Mesenchymal stem cell (in vitro differentiated cells and primary cell): ENCODE data around the gene BRD7.

Source experiments
- DNase-seq: peaks from one replicate; pipeline ENCODE4 v3.0.0-alpha.2; 2013
- H2AFZ ChIP-seq: one replicate; pipeline ENCODE4 v1.6.1; 2013; ENCODE audit warnings: low read depth, mild to moderate bottlenecking, control low read depth, inconsistent platforms, low read length, moderate library complexity
- H2AK5ac ChIP-seq: 2 replicates; pipeline ENCODE4 v1.6.1; 2013; ENCODE audit warnings: low read length, moderate library complexity, mild to moderate bottlenecking, inconsistent platforms; ENCODE audit not compliant: severe bottlenecking
- H2BK120ac ChIP-seq: one replicate; pipeline ENCODE4 v1.6.1; 2013; ENCODE audit warnings: low read depth, mild to moderate bottlenecking, inconsistent platforms, low read length, moderate library complexity
- H2BK12ac ChIP-seq, 2 experiments: one replicate each; pipeline ENCODE4 v1.6.1; 2013; ENCODE audit warnings: inconsistent platforms in 2 of 2, low read length in 2 of 2, mild to moderate bottlenecking in 2 of 2, moderate library complexity in 2 of 2, control low read depth in 1 of 2
- H2BK15ac ChIP-seq: one replicate; pipeline ENCODE4 v1.6.1; 2013; ENCODE audit warnings: mild to moderate bottlenecking, low read depth, inconsistent platforms; ENCODE audit not compliant: poor library complexity, severe bottlenecking
- H2BK5ac ChIP-seq: 2 replicates; pipeline ENCODE4 v1.6.1; 2013; ENCODE audit warnings: low read depth, mild to moderate bottlenecking, low read length, control low read depth, inconsistent platforms; ENCODE audit not compliant: poor library complexity, severe bottlenecking
- H3K14ac ChIP-seq, 2 experiments: one replicate each; pipeline ENCODE4 v1.6.1; 2013; ENCODE audit warnings: inconsistent platforms in 2 of 2, low read length in 2 of 2, control low read depth in 1 of 2, mild to moderate bottlenecking in 1 of 2, moderate library complexity in 1 of 2
- H3K18ac ChIP-seq, 2 experiments: one replicate each; pipeline ENCODE4 v1.6.1; 2013; ENCODE audit warnings: inconsistent platforms in 2 of 2, low read length in 2 of 2, control low read depth in 1 of 2, low read depth in 1 of 2, mild to moderate bottlenecking in 1 of 2
- H3K23ac ChIP-seq, 2 experiments: one replicate each; pipeline ENCODE4 v1.6.1; 2013; ENCODE audit warnings: inconsistent platforms in 2 of 2, low read length in 2 of 2, mild to moderate bottlenecking in 2 of 2, moderate library complexity in 2 of 2, control low read depth in 1 of 2
- H3K27ac ChIP-seq: 2 replicates; pipeline ENCODE4 v1.5.1; 2013; ENCODE audit warnings: mild to moderate bottlenecking, moderate library complexity, low read length, control low read depth, inconsistent platforms; ENCODE audit not compliant: poor library complexity, severe bottlenecking
- H3K27me3 ChIP-seq, 2 experiments: 2 replicates each; pipeline versions ENCODE4 v1.6.1 to v1.7.0; 2013; ENCODE audit warnings: low read length in 2 of 2, mild to moderate bottlenecking in 2 of 2, moderate library complexity in 2 of 2, control low read depth in 1 of 2, inconsistent platforms in 1 of 2; ENCODE audit not compliant: control insufficient read depth in 1 of 2, insufficient read depth in 1 of 2
- H3K36me3 ChIP-seq, 2 experiments: 2 replicates each; pipeline versions ENCODE4 v1.6.1 to v1.7.0; 2013; ENCODE audit warnings: low read length in 2 of 2, control low read depth in 1 of 2, inconsistent platforms in 1 of 2, low read depth in 1 of 2, mild to moderate bottlenecking in 1 of 2; ENCODE audit not compliant: insufficient read depth in 2 of 2, control insufficient read depth in 1 of 2
- H3K4ac ChIP-seq, 2 experiments: one replicate each; pipeline ENCODE4 v1.6.1; 2013; ENCODE audit warnings: inconsistent platforms in 2 of 2, low read length in 2 of 2, mild to moderate bottlenecking in 2 of 2, moderate library complexity in 2 of 2, control low read depth in 1 of 2, low read depth in 1 of 2
- H3K4me1 ChIP-seq: 2 replicates; pipeline ENCODE4 v1.6.1; 2013; ENCODE audit warnings: low read depth, low read length, control low read depth; ENCODE audit not compliant: control insufficient read depth, insufficient read depth
- H3K4me2 ChIP-seq: 2 replicates; pipeline ENCODE4 v1.6.1; 2013; ENCODE audit warnings: low read length, mild to moderate bottlenecking, inconsistent platforms; ENCODE audit not compliant: poor library complexity, severe bottlenecking
- H3K4me3 ChIP-seq, 2 experiments: 2 replicates each; pipeline versions ENCODE4 v1.5.1 to v1.7.0; 2013; ENCODE audit warnings: low read length in 2 of 2, mild to moderate bottlenecking in 2 of 2, control low read depth in 1 of 2, low read depth in 1 of 2; ENCODE audit not compliant: insufficient read depth in 1 of 2
- H3K79me1 ChIP-seq: replicated peaks from 2 replicates; pipeline ENCODE4 v1.6.1; 2013; ENCODE audit warnings: mild to moderate bottlenecking, control low read depth, low read length, inconsistent platforms; ENCODE audit not compliant: poor library complexity, severe bottlenecking
- H3K9ac ChIP-seq: 2 replicates; pipeline ENCODE4 v1.7.0; 2013; ENCODE audit warnings: mild to moderate bottlenecking, low read length, moderate library complexity
- H3K9me3 ChIP-seq: 2 replicates; pipeline ENCODE4 v1.7.0; 2013; ENCODE audit warnings: mild to moderate bottlenecking, low read length; ENCODE audit not compliant: control insufficient read depth
- H4K8ac ChIP-seq: one replicate; pipeline ENCODE4 v1.6.1; 2013; ENCODE audit warnings: inconsistent platforms, mild to moderate bottlenecking, low read length, moderate library complexity
- H4K91ac ChIP-seq: one replicate; pipeline ENCODE4 v1.6.1; 2013; ENCODE audit warnings: mild to moderate bottlenecking, low read length, inconsistent platforms
- WGBS: methylation state at CpG from one replicate; pipeline ENCODE4 v1.1.7; 2013; ENCODE audit warnings: mixed read lengths; 5-methylcytosine and 5-hydroxymethylcytosine counted together

BRD7 gene

GRCh38 chr16:50322333-50322732 is 46.5 kb downstream of the BRD7 start:
- no peak overlapping the region for H3K27ac ChIP-seq
- no peak overlapping the region for H3K4me3 ChIP-seq
- WGBS, result no CpG with 5 or more reads among the region's 1 CpG
- H2AFZ ChIP-seq, result no peak overlapping the region
- H3K23ac ChIP-seq, result no peak overlapping the region
- H4K91ac ChIP-seq, result no peak overlapping the region
- no peak overlapping the region for H3K9ac ChIP-seq
- H3K4ac ChIP-seq, result no peak overlapping the region
- H3K9me3 ChIP-seq, result no peaks in the 10 kb centered on the region
- DNase-seq, result no peak
- peaks cover 28 to 92% of the 10 kb centered on the region in 2 experiments for H3K36me3 ChIP-seq
- no peak overlapping the region for H2BK5ac ChIP-seq
- H2BK12ac ChIP-seq, result no peak overlapping the region
- no peak overlapping the region for H3K14ac ChIP-seq
- H2BK120ac ChIP-seq, result no peak overlapping the region
- H4K8ac ChIP-seq, result no peak overlapping the region
- H3K18ac ChIP-seq, result no peak overlapping the region
- no peaks in the 10 kb centered on the region for H3K27me3 ChIP-seq
- H2BK15ac ChIP-seq, result no peak overlapping the region
- peaks cover 12% of the 10 kb centered on the region for H3K79me1 ChIP-seq
- no peaks in the 10 kb centered on the region for H3K4me1 ChIP-seq
- no peak overlapping the region for H2AK5ac ChIP-seq
- H3K4me2 ChIP-seq, result no peak overlapping the region

GRCh38 chr16:50320310-50320709 is 48.5 kb downstream of the BRD7 start:
- Histone ChIP-seq H3K36me3 (peaks cover 30 to 94% of the 10 kb centered on the region in 2 experiments), H2AK5ac (no peak overlapping the region), H3K4me3 (no peak overlapping the region), H2BK120ac (no peak overlapping the region), H3K79me1 (peaks cover 9% of the 10 kb centered on the region), H3K23ac (no peak overlapping the region), H3K4ac (no peak overlapping the region), H2BK5ac (no peak overlapping the region), H3K27me3 (no peaks in the 10 kb centered on the region), H3K14ac (no peak overlapping the region), H4K91ac (no peak overlapping the region), H4K8ac (no peak overlapping the region), H2BK15ac (no peak overlapping the region), H3K18ac (no peak overlapping the region), H2BK12ac (no peak overlapping the region), H2AFZ (no peak overlapping the region), H3K27ac (no peak overlapping the region), H3K4me1 (peaks cover 13% of the 10 kb centered on the region), H3K9me3 (no peaks in the 10 kb centered on the region), H3K4me2 (no peak overlapping the region), H3K9ac (no peak overlapping the region)
- 83% methylated on average over 3 of the region's 5 CpGs for WGBS
- no peak for DNase-seq

GRCh38 chr16:50318796-50319578 is 49.8 kb downstream of the BRD7 start:
- Histone ChIP-seq H3K14ac (no peak overlapping the region), H2AK5ac (no peak overlapping the region), H4K91ac (no peak overlapping the region), H3K4ac (no peak overlapping the region), H3K4me3 (no peak overlapping the region), H3K27ac (no peak overlapping the region), H2BK5ac (no peak overlapping the region), H3K9ac (no peak overlapping the region), H3K4me2 (no peak overlapping the region), H3K18ac (no peak overlapping the region), H3K23ac (no peak overlapping the region), H2BK15ac (no peak overlapping the region), H3K4me1 (peaks cover 14% of the 10 kb centered on the region), H3K27me3 (no peaks in the 10 kb centered on the region), H2BK120ac (no peak overlapping the region), H3K9me3 (no peaks in the 10 kb centered on the region), H3K36me3 (peaks cover 35 to 94% of the 10 kb centered on the region in 2 experiments), H4K8ac (no peak overlapping the region), H3K79me1 (peaks cover 4% of the 10 kb centered on the region), H2AFZ (no peak overlapping the region), H2BK12ac (no peak overlapping the region)
- DNase-seq, result no peak
- 97% methylated on average over 7 of the region's 9 CpGs for WGBS

GRCh38 chr16:50316848-50317630 is 51.7 kb downstream of the BRD7 start:
- Histone ChIP-seq H2BK12ac (no peak overlapping the region), H3K4ac (no peak overlapping the region), H2BK120ac (no peak overlapping the region), H2BK5ac (no peak overlapping the region), H3K4me1 (peaks cover 17% of the 10 kb centered on the region), H3K14ac (no peak overlapping the region), H3K9me3 (no peaks in the 10 kb centered on the region), H3K23ac (no peak overlapping the region), H3K27ac (no peak overlapping the region), H3K4me2 (no peak overlapping the region), H2AK5ac (no peak overlapping the region), H4K8ac (no peak overlapping the region), H3K79me1 (peaks cover 2% of the 10 kb centered on the region), H3K4me3 (no peak overlapping the region), H2AFZ (no peak overlapping the region), H3K9ac (no peak overlapping the region), H3K36me3 (peaks cover 47 to 90% of the 10 kb centered on the region in 2 experiments), H4K91ac (no peak overlapping the region), H3K18ac (no peak overlapping the region), H3K27me3 (no peaks in the 10 kb centered on the region), H2BK15ac (no peak overlapping the region)
- over 99% methylated on average over 9 of the region's 10 CpGs for WGBS
- DNase-seq, result no peak
